ENCODE data around the gene PCNA.
A peak's percentile ranks its signal among the peaks of the same experiment; 100 is the strongest.

DNA sequence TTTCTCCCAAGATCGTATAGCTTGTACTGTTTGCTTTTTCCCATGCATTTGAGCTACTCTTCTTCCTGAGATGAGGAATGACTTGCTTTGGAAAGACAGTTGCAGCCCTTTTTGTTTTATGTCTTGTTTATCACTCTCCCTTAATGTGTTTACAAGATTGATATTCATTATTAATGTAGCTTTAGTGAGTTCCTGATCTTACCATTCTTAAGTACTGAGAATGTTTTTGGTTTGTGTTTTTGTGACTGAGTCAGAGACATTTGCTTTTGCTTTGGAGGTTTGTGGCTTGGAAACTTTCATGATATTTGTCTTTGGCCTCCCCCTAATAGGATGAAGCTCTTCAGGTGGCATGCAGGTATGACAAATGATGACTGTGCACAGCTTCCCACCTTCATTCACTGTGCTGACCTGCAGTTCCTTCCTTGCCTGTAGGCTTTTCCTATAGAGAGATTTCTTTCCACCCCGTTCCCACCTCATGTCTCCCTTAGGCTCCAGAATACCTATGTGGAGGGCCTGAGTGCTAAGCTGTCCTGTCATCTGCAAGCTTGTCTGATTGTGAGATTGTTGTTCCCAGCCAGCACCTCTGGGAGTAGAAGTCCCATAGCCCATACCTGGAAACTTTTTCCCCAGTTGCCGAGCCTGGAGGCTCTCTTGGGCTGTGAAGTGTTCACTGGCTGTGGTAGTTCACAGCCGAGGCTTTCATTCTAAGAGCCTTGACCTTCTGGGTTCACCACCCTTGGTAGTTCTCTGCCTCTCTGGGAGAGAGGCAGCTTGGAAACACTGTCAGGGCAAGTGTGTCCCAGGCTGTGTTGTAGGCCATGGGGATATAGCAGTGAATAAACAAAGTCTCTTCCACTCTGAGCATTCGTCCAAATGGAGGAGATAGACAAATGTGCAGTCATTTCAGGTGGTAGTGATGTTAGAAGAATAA is 34.1 kb upstream of the PCNA start:
- TF ChIP-seq, protein P1, sequence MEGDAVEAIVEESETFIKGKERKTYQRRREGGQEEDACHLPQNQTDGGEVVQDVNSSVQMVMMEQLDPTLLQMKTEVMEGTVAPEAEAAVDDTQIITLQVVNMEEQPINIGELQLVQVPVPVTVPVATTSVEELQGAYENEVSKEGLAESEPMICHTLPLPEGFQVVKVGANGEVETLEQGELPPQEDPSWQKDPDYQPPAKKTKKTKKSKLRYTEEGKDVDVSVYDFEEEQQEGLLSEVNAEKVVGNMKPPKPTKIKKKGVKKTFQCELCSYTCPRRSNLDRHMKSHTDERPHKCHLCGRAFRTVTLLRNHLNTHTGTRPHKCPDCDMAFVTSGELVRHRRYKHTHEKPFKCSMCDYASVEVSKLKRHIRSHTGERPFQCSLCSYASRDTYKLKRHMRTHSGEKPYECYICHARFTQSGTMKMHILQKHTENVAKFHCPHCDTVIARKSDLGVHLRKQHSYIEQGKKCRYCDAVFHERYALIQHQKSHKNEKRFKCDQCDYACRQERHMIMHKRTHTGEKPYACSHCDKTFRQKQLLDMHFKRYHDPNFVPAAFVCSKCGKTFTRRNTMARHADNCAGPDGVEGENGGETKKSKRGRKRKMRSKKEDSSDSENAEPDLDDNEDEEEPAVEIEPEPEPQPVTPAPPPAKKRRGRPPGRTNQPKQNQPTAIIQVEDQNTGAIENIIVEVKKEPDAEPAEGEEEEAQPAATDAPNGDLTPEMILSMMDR (conservative IDR thresholded peaks at IDR 0.05 in 1 of 2, IDR thresholded peaks at IDR 0.05 in 1 of 2; ENCODE audit: extremely low read depth in 1 of 2, insufficient read depth in 1 of 2, low read depth in 1 of 2, low read length in 2 of 2) = peak; percentile 30 to 37
- TF ChIP-seq EZH2 (IDR thresholded peaks at IDR 0.05; ENCODE audit: borderline replicate concordance, low read length) = no peak
